Astrocyte (in vitro differentiated cells and primary cell): ENCODE results near the gene CBFA2T2. TPM values are rescaled to one million over a fixed set of nuclear protein-coding genes. Genes with fewer than 3 reads are reported as not detected.
A peak's percentile ranks its signal among the peaks of the same experiment; 100 is the strongest.

ENCODE experiments used
- DNase-seq: peaks from one replicate; pipeline ENCODE4 v3.0.0-alpha.2; 2010; ENCODE audit warnings: low read depth
- FAIRE-seq: peaks from 2 replicates; lab custom pipeline; 2011; peaks lifted over from hg19 to GRCh38; lab: Jason Lieb, UNC
- H2AFZ ChIP-seq: 2 replicates; pipeline ENCODE4 v1.6.0; 2012; ENCODE audit warnings: low read depth, low read length, inconsistent platforms
- H3K27ac ChIP-seq: 2 replicates; pipeline ENCODE4 v1.5.1; 2011; ENCODE audit warnings: low read depth, low read length, inconsistent platforms
- H3K27me3 ChIP-seq: 2 replicates; pipeline ENCODE4 v1.6.0; 2011; ENCODE audit warnings: low read length, inconsistent platforms; ENCODE audit not compliant: insufficient read depth
- H3K36me3 ChIP-seq: 2 replicates; pipeline ENCODE4 v1.5.1; 2011; ENCODE audit warnings: low read length, inconsistent platforms; ENCODE audit not compliant: insufficient read depth
- H3K4me1 ChIP-seq: 2 replicates; pipeline ENCODE4 v1.5.1; 2011; ENCODE audit warnings: low read length, inconsistent platforms; ENCODE audit not compliant: insufficient read depth
- H3K4me2 ChIP-seq: 2 replicates; pipeline ENCODE4 v1.6.0; 2012; ENCODE audit warnings: low read length, inconsistent platforms
- H3K4me3 ChIP-seq: 2 replicates; pipeline ENCODE4 v1.5.1; 2011; ENCODE audit warnings: low read depth, mild to moderate bottlenecking, low read length, inconsistent platforms; ENCODE audit not compliant: insufficient read depth
- H3K79me2 ChIP-seq: 2 replicates; pipeline ENCODE4 v1.6.0; 2012; ENCODE audit warnings: mild to moderate bottlenecking, low read length, inconsistent platforms; ENCODE audit not compliant: insufficient read depth
- H3K9ac ChIP-seq: 2 replicates; pipeline ENCODE4 v1.6.0; 2012; ENCODE audit warnings: mild to moderate bottlenecking, low read length, inconsistent platforms
- H3K9me3 ChIP-seq: 2 replicates; pipeline ENCODE4 v1.5.1; 2012; ENCODE audit warnings: low read depth, mild to moderate bottlenecking, low read length, inconsistent platforms; ENCODE audit not compliant: insufficient read depth
- H4K20me1 ChIP-seq: 2 replicates; pipeline ENCODE4 v1.6.0; 2012; ENCODE audit warnings: low read length, inconsistent platforms; ENCODE audit not compliant: insufficient read depth
- H3K27ac Mint-ChIP-seq: one replicate; pipeline ENCODE4 v1.8.0; 2021; ENCODE audit warnings: mild to moderate bottlenecking, mixed read lengths; ENCODE audit not compliant: unreplicated experiment
- H3K27me3 Mint-ChIP-seq: one replicate; pipeline ENCODE4 v1.8.0; 2021; ENCODE audit warnings: low read depth, mixed read lengths; ENCODE audit not compliant: unreplicated experiment
- H3K36me3 Mint-ChIP-seq: one replicate; pipeline ENCODE4 v1.8.0; 2021; ENCODE audit warnings: low read depth, mixed read lengths; ENCODE audit not compliant: unreplicated experiment
- H3K4me1 Mint-ChIP-seq: one replicate; pipeline ENCODE4 v1.8.0; 2021; ENCODE audit warnings: low read depth, mixed read lengths; ENCODE audit not compliant: unreplicated experiment
- H3K4me3 Mint-ChIP-seq: one replicate; pipeline ENCODE4 v1.8.0; 2021; ENCODE audit warnings: mild to moderate bottlenecking, moderate library complexity, mixed read lengths; ENCODE audit not compliant: unreplicated experiment
- H3K9me3 Mint-ChIP-seq: one replicate; pipeline ENCODE4 v1.8.0; 2021; ENCODE audit warnings: mild to moderate bottlenecking, mixed read lengths; ENCODE audit not compliant: unreplicated experiment
- CTCF ChIP-seq: IDR thresholded peaks from 2 replicates; pipeline ENCODE4 v1.5.1; 2011; ENCODE audit warnings: low read depth, mild to moderate bottlenecking, inconsistent platforms, low read length, moderate library complexity; ENCODE audit not compliant: insufficient read depth
- EZH2 ChIP-seq: IDR thresholded peaks from 2 replicates; pipeline ENCODE4 v1.6.1; 2012; ENCODE audit warnings: mild to moderate bottlenecking, low read length, inconsistent platforms; ENCODE audit not compliant: insufficient read depth
- total RNA-seq: library from RNA; stranded (reverse); gene quantifications from 2 replicates; pipeline ENCODE4 v1.2.1, GENCODE V29; 2021

CBFA2T2 gene
- total RNA-seq, 1 donor from 2014 or later = 14.6 TPM

GRCh38 chr20:33566781-33567603, 77.1 kb downstream of the CBFA2T2 start:
- H3K36me3 Mint-ChIP-seq = no peaks in the 10 kb centered on the region
- H3K27ac Mint-ChIP-seq = no peak overlapping the region
- Histone ChIP-seq H3K36me3 (no peaks in the 10 kb centered on the region), H3K4me3 (no peak overlapping the region), H3K79me2 (peaks cover 2% of the 10 kb centered on the region), H2AFZ (no peak overlapping the region), H3K9ac (no peak overlapping the region), H4K20me1 (peaks cover 15% of the 10 kb centered on the region), H3K4me2 (no peak overlapping the region), H3K27me3 (no peaks in the 10 kb centered on the region), H3K27ac (no peak overlapping the region), H3K9me3 (no peaks in the 10 kb centered on the region), H3K4me1 (peaks cover 4% of the 10 kb centered on the region)
- H3K4me3 Mint-ChIP-seq = no peak overlapping the region
- FAIRE-seq = no peak
- no peak for TF ChIP-seq CTCF
- TF ChIP-seq EZH2 = no peak
- H3K27me3 Mint-ChIP-seq = no peaks in the 10 kb centered on the region
- H3K9me3 Mint-ChIP-seq = no peaks in the 10 kb centered on the region
- no peak for DNase-seq
- H3K4me1 Mint-ChIP-seq = peaks cover 13% of the 10 kb centered on the region

GRCh38 chr20:33567949-33568348, 78.1 kb downstream of the CBFA2T2 start:
- Histone ChIP-seq H3K4me1 (no peaks in the 10 kb centered on the region), H2AFZ (no peak overlapping the region), H4K20me1 (peaks cover 15% of the 10 kb centered on the region), H3K4me2 (no peak overlapping the region), H3K36me3 (no peaks in the 10 kb centered on the region), H3K27me3 (no peaks in the 10 kb centered on the region), H3K4me3 (no peak overlapping the region), H3K27ac (no peak overlapping the region), H3K79me2 (peaks cover 2% of the 10 kb centered on the region), H3K9me3 (no peaks in the 10 kb centered on the region), H3K9ac (no peak overlapping the region)
- FAIRE-seq (no peak), DNase-seq (no peak)
- H3K27me3 Mint-ChIP-seq = no peaks in the 10 kb centered on the region
- H3K4me3 Mint-ChIP-seq = no peak overlapping the region
- H3K4me1 Mint-ChIP-seq = peaks cover 6% of the 10 kb centered on the region
- H3K36me3 Mint-ChIP-seq = no peaks in the 10 kb centered on the region
- no peak for TF ChIP-seq CTCF
- TF ChIP-seq EZH2 = no peak
- no peaks in the 10 kb centered on the region for H3K9me3 Mint-ChIP-seq
- no peak overlapping the region for H3K27ac Mint-ChIP-seq

GRCh38 chr20:33568378-33568777, 78.5 kb downstream of the CBFA2T2 start:
- Mint-ChIP-seq H3K9me3 (no peaks in the 10 kb centered on the region), H3K4me3 (peak overlapping the region; percentile 3), H3K4me1 (peaks cover 6% of the 10 kb centered on the region), H3K27ac (no peak overlapping the region), H3K27me3 (no peaks in the 10 kb centered on the region), H3K36me3 (no peaks in the 10 kb centered on the region)
- DNase-seq (no peak), FAIRE-seq (no peak)
- TF ChIP-seq EZH2 = no peak
- TF ChIP-seq CTCF = no peak
- Histone ChIP-seq H3K27ac (no peak overlapping the region), H3K27me3 (no peaks in the 10 kb centered on the region), H3K9me3 (no peaks in the 10 kb centered on the region), H2AFZ (no peak overlapping the region), H3K9ac (no peak overlapping the region), H3K4me3 (no peak overlapping the region), H3K4me1 (no peaks in the 10 kb centered on the region), H4K20me1 (peaks cover 15% of the 10 kb centered on the region), H3K36me3 (no peaks in the 10 kb centered on the region), H3K4me2 (no peak overlapping the region), H3K79me2 (peaks cover 2% of the 10 kb centered on the region)
